ENCODE data around the gene F8.
"Not testable (repeated sequence)": the region's sequence is repeated elsewhere in the genome, so short reads cannot be mapped to it uniquely, and the experiment has no call there.

The F8 gene

GRCh38 chrX:154980330-154981115, 42.0 kb downstream of the F8 start:
- DNase-seq, result peak; percentile 44

DNA sequence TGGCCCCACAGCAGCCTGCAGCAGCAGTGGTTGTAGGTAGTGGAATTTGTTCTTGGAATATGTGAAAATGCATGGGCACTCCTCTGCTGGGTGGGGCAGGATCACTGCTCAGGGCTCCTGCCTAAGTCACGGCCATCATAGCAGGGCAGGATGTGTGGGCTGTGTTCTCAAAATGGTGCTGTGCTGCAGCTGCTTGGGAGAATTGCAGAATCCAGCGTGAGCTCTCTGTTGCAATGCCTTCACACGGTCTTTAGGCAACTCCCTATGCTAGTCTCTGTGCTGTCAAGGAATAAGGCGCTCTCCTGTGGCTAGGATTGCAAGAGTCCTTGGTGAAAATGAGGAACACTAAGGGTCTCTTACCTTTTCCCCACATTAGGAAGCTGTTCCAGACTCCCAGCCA, 42.9 kb downstream of the F8 start:
- no peak for DNase-seq

DNA sequence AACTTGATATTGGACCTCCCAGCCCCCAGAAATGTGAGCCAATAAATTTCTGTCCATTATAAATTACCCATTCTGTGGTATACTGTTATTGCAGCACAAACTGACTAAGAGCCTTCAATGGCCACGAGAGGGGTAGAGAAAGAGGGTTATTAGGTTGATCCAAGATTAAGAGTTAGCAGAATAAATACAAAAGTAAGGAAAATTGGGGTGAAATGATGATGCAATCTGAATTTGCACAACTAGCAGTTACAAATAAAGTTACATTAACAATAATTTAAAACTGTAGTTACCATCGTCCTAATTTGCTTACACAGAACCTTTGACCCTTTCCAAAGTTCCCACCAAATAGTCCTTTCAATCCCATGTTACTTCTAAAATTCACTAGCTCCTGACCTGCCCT, 54.2 kb downstream of the F8 start:
- no peak for DNase-seq

DNA sequence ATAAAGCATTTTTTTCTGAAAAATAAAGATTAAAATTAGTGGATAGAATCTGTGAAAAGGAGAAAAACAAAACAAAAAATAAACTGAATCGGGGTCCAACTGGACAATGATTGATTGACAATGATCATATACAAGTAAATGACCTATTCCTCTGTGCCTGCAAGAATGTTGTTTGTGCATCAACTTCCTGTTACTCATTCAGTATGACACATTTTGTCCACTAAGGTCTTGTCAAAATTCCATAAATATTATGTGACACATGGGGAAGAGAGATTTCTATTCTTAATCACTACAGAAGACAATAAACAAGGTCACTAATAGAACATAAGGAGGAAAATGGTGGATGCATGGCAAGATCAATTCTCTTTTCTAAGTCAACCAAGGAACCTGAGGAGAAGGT, 54.9 kb downstream of the F8 start:
- no peak for DNase-seq

DNA sequence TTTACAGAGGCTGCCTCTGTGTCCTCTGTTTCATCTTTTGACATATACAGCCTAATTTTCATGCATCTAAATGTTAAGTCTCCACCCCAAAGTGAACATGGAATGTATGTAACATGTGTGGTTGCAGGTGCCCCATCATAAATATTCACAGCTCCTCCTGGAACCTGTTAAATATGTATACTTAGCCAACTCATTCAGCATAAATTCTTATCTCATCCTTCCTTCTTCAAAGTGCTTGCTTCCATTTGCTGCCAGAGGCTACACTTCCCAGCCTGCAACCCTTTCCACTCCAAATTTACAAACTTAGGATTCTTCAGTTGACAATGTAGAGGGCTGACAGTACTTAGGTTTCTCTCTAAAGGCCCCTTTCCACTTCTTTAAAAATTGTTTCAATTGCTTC, 60.6 kb downstream of the F8 start:
- DNase-seq, result no peak

GRCh38 chrX:154955799-154956198, 66.7 kb downstream of the F8 start:
- not testable (repeated sequence) for DNase-seq

DNA sequence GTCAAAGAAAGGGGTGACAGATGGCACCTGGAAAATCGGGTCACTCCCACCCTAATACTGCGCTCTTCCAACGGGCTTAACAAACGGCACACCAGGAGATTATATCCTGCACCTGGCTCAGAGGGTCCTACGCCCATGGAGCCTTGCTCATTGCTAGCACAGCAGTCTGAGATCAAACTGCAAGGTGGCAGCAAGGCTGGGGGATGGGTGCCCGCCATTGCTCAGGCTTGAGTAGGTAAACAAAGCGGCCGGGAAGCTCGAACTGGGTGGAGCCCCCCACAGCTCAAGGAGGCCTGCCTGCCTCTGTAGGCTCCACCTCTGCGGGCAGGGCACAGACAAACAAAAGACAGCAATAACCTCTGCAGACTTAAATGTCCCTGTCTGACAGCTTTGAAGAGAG, 83.3 kb downstream of the F8 start:
- DNase-seq, result not testable (repeated sequence)

DNA sequence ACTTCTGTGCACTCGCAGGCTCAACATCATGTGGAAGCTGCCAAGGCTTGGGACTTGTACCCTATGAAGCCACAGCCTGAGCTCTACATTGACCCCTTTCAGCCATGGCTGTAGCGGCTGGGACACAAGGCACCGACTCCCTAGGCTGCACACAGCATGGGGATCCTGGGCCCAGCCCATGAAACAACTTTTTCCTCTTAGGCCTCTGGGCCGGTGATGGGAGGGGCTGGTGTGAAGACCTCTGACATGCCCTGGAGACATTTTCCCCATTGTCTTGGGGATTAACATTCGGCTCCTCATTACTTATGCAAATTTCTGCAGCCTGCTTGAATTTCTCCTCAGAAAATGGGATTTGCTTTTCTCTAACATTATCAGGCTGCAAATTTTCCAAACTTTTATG, 97.8 kb downstream of the F8 start:
- not testable (repeated sequence) for DNase-seq

- peak; percentile 21 for DNase-seq
Measured at GRCh38 chrX:154918060-154918483, 104.5 kb downstream of the F8 start.

DNA sequence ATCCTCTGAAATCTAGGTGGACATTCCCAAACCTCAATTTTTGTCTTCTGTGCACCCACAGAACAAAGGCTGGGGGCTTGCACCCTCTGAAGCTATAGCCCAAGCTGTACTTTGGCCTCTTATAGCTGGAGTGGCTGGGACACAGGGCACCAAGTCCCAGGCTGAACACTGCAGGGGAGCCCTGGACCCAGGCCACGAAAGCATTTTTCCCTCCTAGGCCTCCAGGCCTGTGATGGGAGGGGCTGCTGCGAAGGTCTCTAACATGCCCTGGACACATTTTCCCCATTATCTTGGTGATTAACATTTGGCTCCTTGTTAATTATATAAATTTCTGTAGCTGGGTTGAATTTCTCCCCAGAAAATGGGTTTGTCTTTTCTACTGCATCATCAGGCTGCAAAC, 108.5 kb downstream of the F8 start:
- no peak for DNase-seq

DNA sequence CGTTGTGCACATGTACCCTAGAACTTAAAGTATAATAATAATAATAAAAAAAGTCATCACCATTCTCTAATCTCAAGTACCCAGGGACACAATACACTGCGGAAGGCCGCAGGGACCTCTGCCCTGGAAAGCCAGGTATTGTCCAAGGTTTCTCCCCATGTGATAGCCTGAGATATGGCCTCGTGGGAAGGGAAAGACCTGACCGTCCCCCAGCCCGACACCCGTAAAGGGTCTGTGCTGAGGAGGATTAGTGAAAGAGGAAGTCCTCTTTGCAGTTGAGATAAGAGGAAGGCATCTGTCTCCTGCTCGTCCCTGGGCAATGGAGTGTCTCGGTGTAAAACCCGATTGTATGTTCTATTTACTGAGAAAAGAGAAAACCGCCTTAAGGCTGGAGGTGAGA, 112.0 kb downstream of the F8 start:
- DNase-seq, result not testable (repeated sequence)

- not testable (repeated sequence) for DNase-seq
Measured at GRCh38 chrX:154910048-154910447, 112.5 kb downstream of the F8 start.

- DNase-seq, result no peak
Measured at GRCh38 chrX:154908821-154909220, 113.7 kb downstream of the F8 start.

GRCh38 chrX:154902408-154902807, 120.1 kb downstream of the F8 start:
- DNase-seq, result no peak

DNA sequence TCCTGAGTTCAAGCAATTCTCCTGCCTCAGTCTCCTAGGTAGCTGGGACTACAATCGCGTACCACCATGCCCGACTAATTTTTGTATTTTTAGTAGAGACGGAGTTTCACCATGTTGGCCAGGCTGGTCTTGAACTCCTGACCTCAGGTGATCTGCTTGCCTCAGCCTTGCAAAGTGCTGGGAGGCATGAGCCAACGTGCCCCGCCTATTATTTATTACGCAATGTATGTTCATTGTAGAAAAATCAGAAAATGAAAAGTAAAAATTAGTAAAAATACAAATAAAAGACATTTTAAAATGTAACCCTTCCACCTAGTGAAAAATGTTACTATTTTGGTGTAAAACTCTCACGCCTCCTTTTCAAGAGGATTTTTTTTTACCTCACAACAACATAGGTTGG, 122.2 kb downstream of the F8 start:
- DNase-seq, result no peak

GRCh38 chrX:154892296-154892695, 130.2 kb downstream of the F8 start:
- no peak for DNase-seq

- no peak for DNase-seq
Measured at GRCh38 chrX:154890990-154891639, 131.4 kb downstream of the F8 start.

GRCh38 chrX:154886789-154887221, 135.7 kb downstream of the F8 start:
- DNase-seq, result not testable (repeated sequence)

GRCh38 chrX:154886069-154886788, 136.3 kb downstream of the F8 start, which contains the start of gene F8A1:
Gene F8A1 (plus strand): TSS chrX:154886355. CDS start chrX:154886375, 20 bp downstream.
- DNase-seq, result not testable (repeated sequence)

GRCh38 chrX:154885549-154885948, 137.0 kb downstream of the F8 start:
- not testable (repeated sequence) for DNase-seq

DNA sequence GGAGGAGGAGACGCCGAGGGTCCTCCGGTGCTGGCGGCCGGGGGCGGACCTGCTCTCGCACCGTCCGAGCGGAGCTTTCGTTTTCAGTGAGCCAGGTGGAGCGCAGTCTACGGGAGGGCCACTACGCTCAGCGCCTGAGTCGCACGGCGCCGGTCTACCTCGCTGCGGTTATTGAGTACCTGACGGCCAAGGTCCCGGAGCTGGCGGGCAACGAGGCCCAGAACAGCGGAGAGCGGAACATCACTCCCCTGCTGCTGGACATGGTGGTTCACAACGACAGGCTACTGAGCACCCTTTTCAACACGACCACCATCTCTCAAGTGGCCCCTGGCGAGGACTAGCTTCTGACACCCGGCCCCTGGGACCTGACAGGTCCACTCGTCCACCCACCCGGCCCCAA, 137.5 kb downstream of the F8 start:
- DNase-seq, result not testable (repeated sequence)

GRCh38 chrX:154884069-154884468, 138.5 kb downstream of the F8 start:
- DNase-seq, result not testable (repeated sequence)

DNA sequence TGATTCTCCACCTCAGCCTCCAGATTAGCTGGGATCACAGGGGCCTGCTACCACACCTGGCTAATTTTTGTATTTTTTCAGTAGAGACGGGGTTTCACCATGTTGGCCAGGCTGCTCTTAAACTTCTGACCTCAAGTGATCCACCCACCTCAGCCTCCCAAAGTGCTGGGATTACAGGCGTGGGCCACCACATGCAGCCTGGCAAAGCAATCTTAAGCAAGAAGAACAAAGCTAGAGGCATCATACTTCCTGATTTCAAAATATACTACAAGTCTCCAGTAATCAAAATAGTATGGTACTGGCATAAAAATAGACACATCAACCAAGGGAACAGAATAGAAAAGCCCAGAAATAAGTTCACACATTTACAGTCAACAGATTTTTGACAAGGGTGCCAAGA, 149.2 kb downstream of the F8 start:
- no peak for DNase-seq

DNA sequence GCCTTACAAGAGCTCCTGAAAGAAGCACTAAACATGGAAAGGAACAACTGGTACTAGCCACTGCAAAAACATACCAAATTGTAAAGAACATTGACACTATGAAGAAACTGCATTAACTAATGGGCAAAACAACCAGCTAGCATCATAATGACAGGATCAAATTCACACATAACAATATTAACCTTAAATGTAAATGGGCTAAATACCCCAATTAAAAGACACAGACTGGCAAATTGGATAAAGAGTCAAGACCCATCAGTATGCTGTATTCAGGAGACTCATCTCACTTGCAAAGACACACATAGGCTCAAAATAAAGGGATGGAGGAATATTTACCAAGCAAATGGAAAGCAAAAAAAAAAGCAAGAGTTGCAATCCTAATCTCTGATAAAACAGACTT, 154.0 kb downstream of the F8 start:
- not testable (repeated sequence) for DNase-seq
